Measurements from ENCODE around the gene CACNA1E. TPM values are rescaled to one million over a fixed set of nuclear protein-coding genes. Genes with fewer than 3 reads are reported as not detected.
"Not testable (repeated sequence)": the region's sequence is repeated elsewhere in the genome, so short reads cannot be mapped to it uniquely, and the experiment has no call there.

Gene CACNA1E
- total RNA-seq, 1 experiment from 2014 or later = 0.05 TPM

DNA sequence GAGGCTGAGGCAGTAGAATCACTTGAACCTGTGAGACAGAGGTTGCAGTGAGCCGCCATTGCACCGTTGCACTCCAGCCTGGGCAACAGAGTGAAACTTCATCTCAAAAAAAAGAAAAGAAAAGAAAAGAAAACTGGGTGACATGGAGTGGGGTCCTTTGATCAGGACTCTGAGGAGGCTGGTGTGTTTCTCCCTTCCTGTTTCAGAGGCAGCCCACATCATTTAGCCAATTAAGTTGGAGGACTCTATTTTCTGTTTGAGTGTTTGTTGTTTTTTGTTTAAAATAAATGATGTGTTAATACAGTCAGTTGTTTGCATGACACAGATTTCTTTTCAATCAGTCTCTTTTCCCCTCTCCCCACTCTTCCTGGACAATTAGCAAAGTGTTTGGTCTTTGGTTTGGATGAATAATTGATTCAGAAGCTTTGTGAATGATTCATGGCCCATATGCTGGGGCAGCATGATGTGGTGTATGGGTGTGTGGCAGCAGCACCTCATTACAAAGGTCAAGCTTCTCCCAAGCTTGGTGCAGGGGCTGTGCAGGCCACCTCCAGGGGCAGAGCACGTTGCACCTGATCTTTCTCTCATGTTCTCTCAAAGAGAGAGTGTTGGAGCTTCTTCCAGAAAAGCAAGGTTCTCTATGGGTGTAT is 48.8 kb downstream of the CACNA1E start:
- Mint-ChIP-seq H3K4me1 (ENCODE audit: insufficient read depth, unreplicated experiment) (no peaks in the 10 kb centered on the region), H3K4me3 (ENCODE audit: unreplicated experiment) (no peak overlapping the region), H3K27me3 (ENCODE audit: insufficient read depth, unreplicated experiment) (no peaks in the 10 kb centered on the region), H3K36me3 (ENCODE audit: insufficient read depth, unreplicated experiment) (no peaks in the 10 kb centered on the region), H3K27ac (ENCODE audit: low read depth, unreplicated experiment) (no peak overlapping the region), H3K9me3 (ENCODE audit: unreplicated experiment) (peaks cover 9% of the 10 kb centered on the region)
- DNase-seq (ENCODE audit: unreplicated experiment) = no peak
- TF ChIP-seq, protein P1, sequence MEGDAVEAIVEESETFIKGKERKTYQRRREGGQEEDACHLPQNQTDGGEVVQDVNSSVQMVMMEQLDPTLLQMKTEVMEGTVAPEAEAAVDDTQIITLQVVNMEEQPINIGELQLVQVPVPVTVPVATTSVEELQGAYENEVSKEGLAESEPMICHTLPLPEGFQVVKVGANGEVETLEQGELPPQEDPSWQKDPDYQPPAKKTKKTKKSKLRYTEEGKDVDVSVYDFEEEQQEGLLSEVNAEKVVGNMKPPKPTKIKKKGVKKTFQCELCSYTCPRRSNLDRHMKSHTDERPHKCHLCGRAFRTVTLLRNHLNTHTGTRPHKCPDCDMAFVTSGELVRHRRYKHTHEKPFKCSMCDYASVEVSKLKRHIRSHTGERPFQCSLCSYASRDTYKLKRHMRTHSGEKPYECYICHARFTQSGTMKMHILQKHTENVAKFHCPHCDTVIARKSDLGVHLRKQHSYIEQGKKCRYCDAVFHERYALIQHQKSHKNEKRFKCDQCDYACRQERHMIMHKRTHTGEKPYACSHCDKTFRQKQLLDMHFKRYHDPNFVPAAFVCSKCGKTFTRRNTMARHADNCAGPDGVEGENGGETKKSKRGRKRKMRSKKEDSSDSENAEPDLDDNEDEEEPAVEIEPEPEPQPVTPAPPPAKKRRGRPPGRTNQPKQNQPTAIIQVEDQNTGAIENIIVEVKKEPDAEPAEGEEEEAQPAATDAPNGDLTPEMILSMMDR (IDR thresholded peaks at IDR 0.05; ENCODE audit: unreplicated experiment) = no peak
- POLR2A ChIA-PET = interaction anchor here (0.6 to 1.1 kb wide), 3 partner anchors 9 to 246 kb away, joined by 3 to 6 read pairs (median 4); no protein-coding TSS in a partner anchor
- intact Hi-C loops (cut with micrococcal nuclease) = no loop called here
- CTCF ChIA-PET = interaction anchor here (1.0 to 1.1 kb wide), 3 partner anchors 39 to 405 kb away, joined by 3 read pairs; partner anchors contain the start of gene CACNA1E
- no TSS peak for BruUV-seq (replicated peaks)

DNA sequence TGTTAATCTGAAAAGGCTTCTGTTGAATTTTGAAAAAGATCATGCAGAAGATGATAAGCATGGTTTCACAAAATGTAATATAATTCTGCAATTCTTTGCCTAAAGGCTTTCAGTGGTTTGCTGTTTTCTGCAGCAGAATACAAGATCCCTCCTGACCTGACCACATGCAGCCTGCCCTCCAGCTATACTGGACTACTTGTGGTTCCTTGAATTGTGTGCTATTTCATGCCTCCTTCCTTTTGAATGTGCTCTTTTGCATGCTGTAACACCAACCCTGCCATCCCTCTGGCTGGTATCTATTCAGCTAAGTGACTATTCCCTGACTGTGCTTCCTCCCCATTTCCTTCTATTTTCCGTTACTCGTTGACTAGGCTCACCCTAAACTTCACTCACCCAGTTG is 55.5 kb downstream of the CACNA1E start:
- POLR2A ChIA-PET = no interaction called here
- BruUV-seq (replicated peaks) = no TSS peak
- DNase-seq (ENCODE audit: unreplicated experiment) = no peak

DNA sequence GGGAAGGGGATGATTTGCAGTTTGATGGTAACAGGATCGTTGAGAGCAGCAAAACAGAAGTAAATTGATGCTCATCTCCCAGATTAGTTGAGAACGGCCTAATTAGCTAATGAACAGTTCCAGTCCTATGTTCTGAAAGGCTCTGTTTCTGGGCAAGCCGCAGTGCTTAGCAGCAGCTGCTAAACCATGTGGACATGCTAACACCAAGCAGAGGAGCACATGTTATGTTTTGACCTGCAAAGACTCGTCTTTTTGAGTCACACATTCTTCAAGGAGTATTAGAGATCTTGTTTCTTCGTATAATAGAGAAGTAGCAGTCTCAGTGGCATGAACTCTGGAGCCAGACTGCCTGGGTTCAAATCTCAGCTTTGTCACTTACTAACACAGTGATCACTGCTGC is 58.1 kb downstream of the CACNA1E start:
- H3K9me3 Mint-ChIP-seq (ENCODE audit: unreplicated experiment) = no peaks in the 10 kb centered on the region
- no TSS peak for BruUV-seq (replicated peaks)
- ChIA-PET POLR2A (interaction anchor here (0.5 to 1.8 kb wide), 6 partner anchors 9 to 72 kb away, joined by 3 to 10 read pairs (median 4); no protein-coding TSS in a partner anchor), CTCF (interaction anchor here (0.6 to 1.5 kb wide), 5 partner anchors 11 to 313 kb away, joined by 3 to 6 read pairs (median 4); no protein-coding TSS in a partner anchor)
- H3K36me3 Mint-ChIP-seq (ENCODE audit: insufficient read depth, unreplicated experiment) = no peaks in the 10 kb centered on the region
- peak; percentile 37 for DNase-seq (ENCODE audit: unreplicated experiment)
- no peak overlapping the region for H3K4me3 Mint-ChIP-seq (ENCODE audit: unreplicated experiment)
- no peaks in the 10 kb centered on the region for H3K4me1 Mint-ChIP-seq (ENCODE audit: insufficient read depth, unreplicated experiment)
- TF ChIP-seq, protein P1 (IDR thresholded peaks at IDR 0.05; ENCODE audit: unreplicated experiment) = no peak
- no peak overlapping the region for H3K27ac Mint-ChIP-seq (ENCODE audit: low read depth, unreplicated experiment)
- intact Hi-C loops (cut with micrococcal nuclease) = no loop called here
- H3K27me3 Mint-ChIP-seq (ENCODE audit: insufficient read depth, unreplicated experiment) = peaks cover 7% of the 10 kb centered on the region

More for the DNA sequence above, 55.5 kb downstream of the CACNA1E start:
- Mint-ChIP-seq H3K27ac (ENCODE audit: low read depth, unreplicated experiment) (no peak overlapping the region), H3K36me3 (ENCODE audit: insufficient read depth, unreplicated experiment) (no peaks in the 10 kb centered on the region), H3K27me3 (ENCODE audit: insufficient read depth, unreplicated experiment) (no peaks in the 10 kb centered on the region), H3K9me3 (ENCODE audit: unreplicated experiment) (no peaks in the 10 kb centered on the region), H3K4me1 (ENCODE audit: insufficient read depth, unreplicated experiment) (no peaks in the 10 kb centered on the region), H3K4me3 (ENCODE audit: unreplicated experiment) (no peak overlapping the region)
- TF ChIP-seq, protein P1 (IDR thresholded peaks at IDR 0.05; ENCODE audit: unreplicated experiment) = no peak
- intact Hi-C loops (cut with micrococcal nuclease) = no loop called here
- CTCF ChIA-PET = interaction anchor here (0.6 kb wide), 2 partner anchors 128 to 531 kb away, joined by 3 read pairs; no protein-coding TSS in a partner anchor

DNA sequence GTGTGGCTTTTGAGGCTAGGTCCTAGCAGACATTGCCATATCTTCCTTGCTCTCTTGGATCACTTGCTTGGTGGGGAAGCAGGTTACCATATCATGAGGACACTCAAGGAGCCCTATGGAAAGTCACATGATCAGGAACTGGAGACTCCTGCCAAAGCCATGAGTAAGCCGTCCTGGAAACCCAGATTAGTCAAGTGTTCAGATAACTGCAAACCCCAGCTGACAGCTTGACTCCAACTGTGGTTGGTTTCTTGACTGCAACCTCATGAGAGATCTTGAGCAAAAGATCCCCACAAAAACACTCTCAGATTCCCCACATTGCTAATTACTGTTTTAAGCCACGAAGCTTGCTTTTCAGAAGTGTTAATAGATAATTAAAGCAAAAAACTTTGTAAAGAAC is 58.6 kb downstream of the CACNA1E start:
- intact Hi-C loops (cut with micrococcal nuclease) = no loop called here
- peak; percentile 70 for DNase-seq (ENCODE audit: unreplicated experiment)
- ChIA-PET CTCF (interaction anchor here (0.8 to 1.5 kb wide), 3 partner anchors 11 to 64 kb away, joined by 3 to 6 read pairs (median 4); no protein-coding TSS in a partner anchor), POLR2A (interaction anchor here (0.5 to 1.8 kb wide), 3 partner anchors 42 to 72 kb away, joined by 3 to 10 read pairs (median 5); no protein-coding TSS in a partner anchor)
- TF ChIP-seq, protein P1 (IDR thresholded peaks at IDR 0.05; ENCODE audit: unreplicated experiment) = no peak
- no peaks in the 10 kb centered on the region for H3K9me3 Mint-ChIP-seq (ENCODE audit: unreplicated experiment)
- H3K27me3 Mint-ChIP-seq (ENCODE audit: insufficient read depth, unreplicated experiment) = peaks cover 12% of the 10 kb centered on the region
- no peaks in the 10 kb centered on the region for H3K36me3 Mint-ChIP-seq (ENCODE audit: insufficient read depth, unreplicated experiment)
- H3K4me3 Mint-ChIP-seq (ENCODE audit: unreplicated experiment) = no peak overlapping the region
- no peak overlapping the region for H3K27ac Mint-ChIP-seq (ENCODE audit: low read depth, unreplicated experiment)
- no TSS peak for BruUV-seq (replicated peaks)
- no peaks in the 10 kb centered on the region for H3K4me1 Mint-ChIP-seq (ENCODE audit: insufficient read depth, unreplicated experiment)

DNA sequence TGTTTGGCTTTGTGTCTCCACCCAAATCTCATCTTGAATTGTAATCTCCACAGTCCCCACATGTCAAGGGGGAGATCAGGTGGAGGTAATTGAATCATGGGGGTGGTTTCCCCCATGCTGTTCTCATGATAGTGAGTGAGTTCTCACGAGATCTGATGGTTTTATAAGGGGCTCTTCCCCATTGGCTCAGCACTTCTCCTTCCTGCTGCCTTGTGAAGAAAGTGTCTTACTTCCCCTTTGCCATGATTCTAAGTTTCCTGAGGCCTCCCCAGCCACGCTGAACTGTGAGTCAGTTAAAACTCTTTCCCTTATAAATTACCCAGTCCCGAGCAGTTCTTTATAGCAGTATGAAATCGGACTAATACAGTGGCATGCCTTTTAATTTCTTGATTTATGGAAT is 59.1 kb downstream of the CACNA1E start:
- BruUV-seq (replicated peaks); H3K4me3 Mint-ChIP-seq (ENCODE audit: unreplicated experiment); intact Hi-C loops (cut with micrococcal nuclease); H3K36me3 Mint-ChIP-seq (ENCODE audit: insufficient read depth, unreplicated experiment); H3K27ac Mint-ChIP-seq (ENCODE audit: low read depth, unreplicated experiment); DNase-seq (ENCODE audit: unreplicated experiment); H3K9me3 Mint-ChIP-seq (ENCODE audit: unreplicated experiment); H3K4me1 Mint-ChIP-seq (ENCODE audit: insufficient read depth, unreplicated experiment): not testable (repeated sequence)
- ChIA-PET CTCF (interaction anchor here (1.5 kb wide), 1 partner anchor 12 kb away, joined by 4 read pairs; no protein-coding TSS in a partner anchor), POLR2A (interaction anchor here (0.7 to 1.8 kb wide), 2 partner anchors 43 to 82 kb away, joined by 3 to 5 read pairs; no protein-coding TSS in a partner anchor)
- H3K27me3 Mint-ChIP-seq (ENCODE audit: insufficient read depth, unreplicated experiment) = peaks cover 16% of the 10 kb centered on the region

Measured in MCF 10A (cell line).